Breast epithelium (tissue), 3 donors: ENCODE data around the gene ABCG2.

ENCODE experiments used
- POLR2A ChIP-seq: fragments of 450-650 bp; IDR thresholded peaks from one replicate; pipeline ENCODE4 v1.6.1; 2016; ENCODE audit warnings: antibody characterized with exemption, mild to moderate bottlenecking, moderate library complexity
- POLR2AphosphoS5 ChIP-seq, 3 donors: sonication (generic); formaldehyde crosslinking; IDR thresholded peaks; one replicate each; pipeline ENCODE4 v1.6.1; 2017; ENCODE audit warnings: antibody characterized with exemption in 3 of 3
- TF ChIP-seq, protein P1 (sequence below), 3 donors: fragments of 450-650 bp; IDR thresholded peaks; one replicate each; pipeline ENCODE4 v1.5.1; 2016 to 2017; ENCODE audit warnings: antibody characterized with exemption in 3 of 3, mild to moderate bottlenecking in 3 of 3, moderate library complexity in 3 of 3

DNA sequence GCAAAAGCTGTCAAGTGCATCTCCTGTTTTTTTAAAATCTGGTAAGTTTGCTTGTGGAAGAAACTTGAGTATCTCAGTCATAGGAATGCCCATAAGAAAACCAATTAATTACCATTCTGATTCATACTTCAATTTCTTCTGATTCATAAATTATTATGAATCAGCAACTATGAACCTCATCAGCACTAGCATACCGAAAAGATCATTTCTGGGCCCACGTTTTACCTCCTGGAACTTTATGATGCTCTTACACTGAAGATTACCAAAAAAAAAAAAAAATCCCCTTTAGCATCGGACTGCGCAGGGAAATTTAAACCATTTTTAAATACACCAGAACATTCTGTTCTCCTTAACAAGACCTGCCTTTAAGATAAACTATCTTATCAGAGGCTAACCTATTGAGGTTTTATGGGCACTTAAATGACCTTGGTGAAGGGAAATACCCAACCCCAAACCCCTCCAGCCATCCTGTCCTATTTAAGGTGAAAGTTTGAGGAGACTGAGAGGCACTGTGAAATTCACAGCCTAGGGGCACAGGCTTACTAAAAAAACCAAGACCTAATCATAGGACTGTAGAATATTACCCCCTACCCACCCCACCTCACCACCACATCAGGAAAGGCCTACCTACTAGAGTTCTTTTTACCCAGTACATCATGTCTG, 38.2 kb upstream of the ABCG2 start:
- TF ChIP-seq, protein P1, sequence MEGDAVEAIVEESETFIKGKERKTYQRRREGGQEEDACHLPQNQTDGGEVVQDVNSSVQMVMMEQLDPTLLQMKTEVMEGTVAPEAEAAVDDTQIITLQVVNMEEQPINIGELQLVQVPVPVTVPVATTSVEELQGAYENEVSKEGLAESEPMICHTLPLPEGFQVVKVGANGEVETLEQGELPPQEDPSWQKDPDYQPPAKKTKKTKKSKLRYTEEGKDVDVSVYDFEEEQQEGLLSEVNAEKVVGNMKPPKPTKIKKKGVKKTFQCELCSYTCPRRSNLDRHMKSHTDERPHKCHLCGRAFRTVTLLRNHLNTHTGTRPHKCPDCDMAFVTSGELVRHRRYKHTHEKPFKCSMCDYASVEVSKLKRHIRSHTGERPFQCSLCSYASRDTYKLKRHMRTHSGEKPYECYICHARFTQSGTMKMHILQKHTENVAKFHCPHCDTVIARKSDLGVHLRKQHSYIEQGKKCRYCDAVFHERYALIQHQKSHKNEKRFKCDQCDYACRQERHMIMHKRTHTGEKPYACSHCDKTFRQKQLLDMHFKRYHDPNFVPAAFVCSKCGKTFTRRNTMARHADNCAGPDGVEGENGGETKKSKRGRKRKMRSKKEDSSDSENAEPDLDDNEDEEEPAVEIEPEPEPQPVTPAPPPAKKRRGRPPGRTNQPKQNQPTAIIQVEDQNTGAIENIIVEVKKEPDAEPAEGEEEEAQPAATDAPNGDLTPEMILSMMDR (IDR thresholded peaks at IDR 0.05): no peak
- TF ChIP-seq POLR2A (no peak), POLR2AphosphoS5 (IDR thresholded peaks at IDR 0.05) (no peak)
